Endodermal cell (in vitro differentiated cells): ENCODE measurements around the gene CCDC9B. TPM values are rescaled to one million over a fixed set of nuclear protein-coding genes. Genes with fewer than 3 reads are reported as not detected.

Experiments used
- DNase-seq: peaks from one replicate; pipeline ENCODE4 v3.0.0-alpha.2; 2017
- H3K27ac ChIP-seq: 2 replicates; pipeline ENCODE4 v1.5.1; 2013; ENCODE audit warnings: mild to moderate bottlenecking, low read depth, low read length, moderate library complexity
- H3K27me3 ChIP-seq: 2 replicates; pipeline ENCODE4 v1.6.1; 2013; ENCODE audit warnings: mild to moderate bottlenecking, low read length, moderate library complexity; ENCODE audit not compliant: insufficient read depth, control insufficient read depth, poor library complexity, severe bottlenecking
- H3K36me3 ChIP-seq: 2 replicates; pipeline ENCODE4 v1.7.0; 2013; ENCODE audit warnings: mild to moderate bottlenecking, low read length, moderate library complexity; ENCODE audit not compliant: control insufficient read depth, insufficient read depth
- H3K4me1 ChIP-seq: one replicate; pipeline ENCODE4 v1.7.0; 2013; ENCODE audit warnings: low read length; ENCODE audit not compliant: control insufficient read depth, insufficient read depth
- H3K4me3 ChIP-seq: 2 replicates; pipeline ENCODE4 v1.5.1; 2013; ENCODE audit warnings: mild to moderate bottlenecking, low read length, moderate library complexity
- H3K9ac ChIP-seq: 2 replicates; pipeline ENCODE4 v1.6.1; 2013; ENCODE audit warnings: mild to moderate bottlenecking, low read length, moderate library complexity; ENCODE audit not compliant: poor library complexity, severe bottlenecking; ENCODE audit errors: extremely low read depth
- H3K9me3 ChIP-seq: 2 replicates; pipeline ENCODE4 v1.6.1; 2013; ENCODE audit warnings: mild to moderate bottlenecking, low read length, moderate library complexity; ENCODE audit not compliant: control insufficient read depth
- H3K27ac Mint-ChIP-seq: 2 replicates; pipeline ENCODE4 v1.8.0; 2020; ENCODE audit warnings: mixed read lengths
- H3K27me3 Mint-ChIP-seq: 2 replicates; pipeline ENCODE4 v1.8.0; 2021; ENCODE audit warnings: mild to moderate bottlenecking, mixed read lengths; ENCODE audit not compliant: insufficient read depth
- H3K36me3 Mint-ChIP-seq: 2 replicates; pipeline ENCODE4 v1.8.0; 2020; ENCODE audit warnings: low read depth, mixed read lengths
- H3K4me1 Mint-ChIP-seq: 2 replicates; pipeline ENCODE4 v1.8.0; 2020; ENCODE audit warnings: mixed read lengths
- H3K4me3 Mint-ChIP-seq: 2 replicates; pipeline ENCODE4 v1.8.0; 2020; ENCODE audit warnings: mild to moderate bottlenecking, moderate library complexity, mixed read lengths
- H3K9me3 Mint-ChIP-seq: 2 replicates; pipeline ENCODE4 v1.8.0; 2020; ENCODE audit warnings: mild to moderate bottlenecking, mixed read lengths
- WGBS, 2 experiments: methylation state at CpG; one replicate each; pipeline versions ENCODE4 v1.1.5 to v1.1.7; 2013; ENCODE audit warnings: missing lambda C conversion rate in 2 of 2, mixed read lengths in 1 of 2; ENCODE audit not compliant: insufficient coverage in 1 of 2, insufficient read length in 1 of 2; 5-methylcytosine and 5-hydroxymethylcytosine counted together
- total RNA-seq, 2 donors: library from RNA; stranded (reverse); fragmentation: NEBNext Ultra II Directional in 1 of 2; extraction: Animal tissue kit (Norgen Biotek cat#: 25700) in 1 of 2; gene quantifications; 2 replicates in 1 of 2; 3 replicates in 1 of 2; pipeline ENCODE4 v1.2.1, GENCODE V29; 2021
- TF ChIP-seq, protein P1 (sequence below): fragments of 200-600 bp; sonication (generic); conservative IDR thresholded peaks from 2 replicates; pipeline ENCODE4 v1.5.0; 2021; ENCODE audit warnings: antibody characterized with exemption, mild to moderate bottlenecking

Gene CCDC9B
- total RNA-seq, 2 donors from 2014 or later, result 0.15 to 0.42 TPM

DNA sequence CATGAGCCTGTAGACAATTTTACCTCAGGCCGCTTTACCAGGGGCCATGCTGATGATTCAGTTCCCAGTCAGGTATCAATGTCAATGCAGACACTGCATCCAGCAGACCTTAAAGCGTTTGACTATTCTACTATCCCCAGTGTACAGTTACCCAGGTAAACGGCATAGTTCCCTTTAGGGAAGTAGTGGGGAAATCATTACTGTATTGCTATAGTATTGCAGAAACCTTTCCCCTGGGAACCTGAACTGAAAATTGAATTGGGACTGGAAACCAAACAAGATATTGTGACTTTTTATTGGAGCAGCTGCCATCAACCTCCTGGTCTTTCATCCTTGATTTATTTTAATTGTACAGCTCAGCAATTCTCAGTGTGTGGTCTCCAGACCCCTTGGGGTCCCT is 23.8 kb downstream of the CCDC9B start:
- no peak for DNase-seq
- Histone ChIP-seq H3K4me3 (no peak overlapping the region), H3K9ac (no peak overlapping the region), H3K27ac (no peak overlapping the region), H3K9me3 (no peaks in the 10 kb centered on the region), H3K4me1 (no peaks in the 10 kb centered on the region), H3K36me3 (no peaks in the 10 kb centered on the region), H3K27me3 (peaks cover 60% of the 10 kb centered on the region)
- H3K27me3 Mint-ChIP-seq, result peaks cover 75% of the 10 kb centered on the region
- H3K4me1 Mint-ChIP-seq, result peaks cover 2% of the 10 kb centered on the region
- no peaks in the 10 kb centered on the region for H3K36me3 Mint-ChIP-seq
- no peak overlapping the region for H3K27ac Mint-ChIP-seq
- WGBS, 2 experiments, result 85 to 87% methylated on average over 3 of the region's 3 CpGs
- TF ChIP-seq, protein P1, sequence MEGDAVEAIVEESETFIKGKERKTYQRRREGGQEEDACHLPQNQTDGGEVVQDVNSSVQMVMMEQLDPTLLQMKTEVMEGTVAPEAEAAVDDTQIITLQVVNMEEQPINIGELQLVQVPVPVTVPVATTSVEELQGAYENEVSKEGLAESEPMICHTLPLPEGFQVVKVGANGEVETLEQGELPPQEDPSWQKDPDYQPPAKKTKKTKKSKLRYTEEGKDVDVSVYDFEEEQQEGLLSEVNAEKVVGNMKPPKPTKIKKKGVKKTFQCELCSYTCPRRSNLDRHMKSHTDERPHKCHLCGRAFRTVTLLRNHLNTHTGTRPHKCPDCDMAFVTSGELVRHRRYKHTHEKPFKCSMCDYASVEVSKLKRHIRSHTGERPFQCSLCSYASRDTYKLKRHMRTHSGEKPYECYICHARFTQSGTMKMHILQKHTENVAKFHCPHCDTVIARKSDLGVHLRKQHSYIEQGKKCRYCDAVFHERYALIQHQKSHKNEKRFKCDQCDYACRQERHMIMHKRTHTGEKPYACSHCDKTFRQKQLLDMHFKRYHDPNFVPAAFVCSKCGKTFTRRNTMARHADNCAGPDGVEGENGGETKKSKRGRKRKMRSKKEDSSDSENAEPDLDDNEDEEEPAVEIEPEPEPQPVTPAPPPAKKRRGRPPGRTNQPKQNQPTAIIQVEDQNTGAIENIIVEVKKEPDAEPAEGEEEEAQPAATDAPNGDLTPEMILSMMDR, result no peak
- H3K4me3 Mint-ChIP-seq, result no peak overlapping the region
- H3K9me3 Mint-ChIP-seq, result no peaks in the 10 kb centered on the region

DNA sequence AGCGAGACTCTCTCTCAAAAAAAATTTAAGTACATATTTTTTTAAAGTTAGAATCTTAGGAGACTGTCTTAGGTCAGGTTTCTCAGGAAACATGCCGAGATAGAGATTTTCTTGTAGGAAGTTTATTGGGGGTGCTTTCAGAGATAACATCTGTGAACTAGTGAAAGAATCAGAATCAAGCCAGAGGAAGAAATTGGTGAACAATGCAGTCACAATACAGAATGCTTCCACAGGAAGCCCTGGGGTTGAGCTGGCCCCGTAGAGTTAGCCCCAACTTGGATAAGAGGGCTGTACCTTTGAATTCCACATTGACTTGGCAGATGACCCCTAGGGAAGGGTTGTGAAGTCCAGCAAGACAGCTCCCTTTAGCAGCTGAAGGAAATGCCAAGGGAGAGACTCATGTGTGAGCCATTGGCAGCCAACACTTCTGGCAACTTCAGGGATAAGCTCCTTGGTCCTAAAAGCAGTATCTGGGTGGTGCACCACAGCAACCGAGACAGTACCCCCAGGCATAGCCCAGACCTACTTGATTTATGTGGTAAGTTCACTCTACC is 25.9 kb downstream of the CCDC9B start:
- Histone ChIP-seq H3K9ac (no peak overlapping the region), H3K9me3 (no peaks in the 10 kb centered on the region), H3K4me3 (no peak overlapping the region), H3K36me3 (no peaks in the 10 kb centered on the region), H3K27ac (no peak overlapping the region), H3K27me3 (peaks cover 70% of the 10 kb centered on the region), H3K4me1 (no peaks in the 10 kb centered on the region)
- Mint-ChIP-seq H3K9me3 (no peaks in the 10 kb centered on the region), H3K36me3 (no peaks in the 10 kb centered on the region), H3K27ac (no peak overlapping the region), H3K4me3 (no peak overlapping the region), H3K4me1 (no peaks in the 10 kb centered on the region), H3K27me3 (peaks cover 76% of the 10 kb centered on the region)
- TF ChIP-seq, protein P1, result no peak
- DNase-seq, result no peak
- WGBS, 2 experiments, result 77 to 91% methylated on average over 3 to 4 of the region's 4 CpGs

DNA sequence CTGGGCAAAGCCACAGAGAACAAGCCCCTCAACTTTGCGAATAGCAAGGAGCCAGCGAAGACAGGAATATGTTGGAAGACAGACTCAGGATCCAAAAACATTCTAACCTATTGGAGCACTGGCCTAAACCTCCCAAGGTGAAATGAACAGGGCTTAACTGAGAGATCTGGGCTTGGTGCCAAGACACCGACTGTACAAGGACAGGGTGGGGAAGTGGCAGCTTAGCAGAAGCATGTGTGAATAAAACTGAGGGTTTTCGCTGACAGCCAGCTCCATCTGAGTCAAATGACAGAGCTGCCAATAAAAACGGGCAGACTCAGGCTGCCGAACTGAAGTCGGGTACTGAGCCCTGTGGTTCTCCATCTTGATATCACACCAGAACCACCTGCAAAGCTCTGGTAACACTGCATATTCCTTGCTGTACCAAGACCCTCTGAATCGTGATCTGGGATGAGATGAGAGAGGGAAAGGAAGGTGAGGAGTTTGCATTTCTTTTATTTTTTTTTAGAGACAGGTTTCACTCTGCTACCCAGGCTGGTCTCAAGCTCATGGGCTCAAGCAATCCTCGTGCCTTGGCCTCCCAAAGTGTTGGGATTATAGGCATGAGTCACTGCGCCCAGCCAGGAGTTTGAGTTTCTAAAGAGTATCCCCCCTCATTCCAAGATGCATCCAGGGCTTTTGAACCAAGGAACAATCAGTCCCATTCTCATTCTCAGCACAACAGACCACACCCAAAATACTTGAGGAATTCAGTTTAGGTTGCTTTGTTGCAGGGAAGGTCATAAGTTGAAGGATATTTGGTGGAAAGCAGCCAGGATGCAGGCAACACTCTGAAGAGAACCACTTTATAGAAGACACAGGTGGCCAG is 27.0 kb downstream of the CCDC9B start:
- no peak overlapping the region for H3K27ac ChIP-seq
- Mint-ChIP-seq H3K4me1 (peaks cover 4% of the 10 kb centered on the region), H3K36me3 (no peaks in the 10 kb centered on the region), H3K27me3 (peaks cover 71% of the 10 kb centered on the region), H3K27ac (no peak overlapping the region), H3K4me3 (no peak overlapping the region), H3K9me3 (no peaks in the 10 kb centered on the region)
- H3K9me3 ChIP-seq, result no peaks in the 10 kb centered on the region
- TF ChIP-seq, protein P1, result no peak
- H3K4me3 ChIP-seq, result no peak overlapping the region
- H3K36me3 ChIP-seq, result no peaks in the 10 kb centered on the region
- 84 to 89% methylated on average over 7 to 10 of the region's 10 CpGs for WGBS, 2 experiments
- no peak overlapping the region for H3K9ac ChIP-seq
- peaks cover 5% of the 10 kb centered on the region for H3K4me1 ChIP-seq
- peaks cover 65% of the 10 kb centered on the region for H3K27me3 ChIP-seq
- no peak for DNase-seq
